Stimulated activated CD8-positive, alpha-beta memory T cell treated with anti-CD3 and anti-CD28 coated beads, Interleukin-12 subunit alpha, Interleukin-12 subunit beta, amount 100 ng/mL, for 24 hours (primary cell): ENCODE results near the gene SYT1.

ENCODE experiments used
- DNase-seq: peaks from one replicate; pipeline ENCODE4 v3.0.0-alpha.2; 2020; ENCODE audit errors: extremely low read depth

The SYT1 gene

DNA sequence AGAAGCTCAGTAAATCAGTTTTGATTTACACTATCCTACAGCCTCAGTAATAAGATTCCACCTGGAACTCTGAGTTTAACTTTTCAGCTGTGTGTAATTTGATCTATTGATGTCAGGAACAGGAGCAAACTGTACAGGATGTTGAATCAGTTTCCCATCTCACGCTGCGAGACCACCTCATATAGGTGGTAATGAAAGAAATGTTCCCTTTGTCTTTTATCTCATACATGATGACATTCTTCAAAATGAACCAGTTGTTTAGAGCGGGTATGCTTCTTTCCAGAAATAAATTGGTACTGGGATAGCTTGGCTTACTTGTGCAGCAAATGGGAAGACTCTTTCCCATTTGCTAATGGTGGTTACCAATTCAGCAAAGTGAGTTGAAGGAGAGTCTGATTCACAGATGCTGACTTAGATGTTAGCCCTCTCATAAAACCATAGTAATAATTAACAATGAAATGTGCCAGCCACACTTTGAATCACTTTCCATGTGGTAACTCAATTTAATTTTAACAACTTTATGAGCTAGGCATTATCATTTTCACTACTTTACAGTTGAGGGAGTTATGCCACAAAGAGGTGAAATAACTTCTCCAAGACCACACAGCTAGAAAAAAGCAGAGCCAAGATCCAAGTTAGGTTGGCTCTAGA lies 574.7 kb downstream of the SYT1 start:
- no peak for DNase-seq

DNA sequence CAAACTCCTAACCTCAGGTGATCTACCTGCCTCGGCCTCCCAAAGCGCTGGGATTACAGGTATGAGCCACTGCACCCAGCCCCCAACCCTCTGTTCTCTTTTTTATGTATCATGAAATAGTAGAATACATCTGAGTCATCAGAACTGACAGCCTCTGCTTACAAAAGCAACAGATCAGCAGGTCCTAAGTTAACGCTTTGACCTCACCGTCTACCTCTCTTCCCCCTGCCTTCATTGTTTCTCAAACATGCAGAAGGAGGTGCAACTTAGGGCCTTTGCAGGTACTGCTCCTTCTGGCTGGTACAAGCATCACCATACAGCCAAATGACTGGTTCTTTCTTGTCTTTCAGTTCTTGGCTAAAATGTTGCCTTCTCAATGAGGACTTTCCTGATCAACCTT lies 577.0 kb downstream of the SYT1 start:
- DNase-seq, result no peak

- DNase-seq, result no peak
Measured at GRCh38 chr12:79442396-79442795, 577.8 kb downstream of the SYT1 start.

GRCh38 chr12:79444089-79444488 lies 579.5 kb downstream of the SYT1 start:
- DNase-seq, result no peak

DNA sequence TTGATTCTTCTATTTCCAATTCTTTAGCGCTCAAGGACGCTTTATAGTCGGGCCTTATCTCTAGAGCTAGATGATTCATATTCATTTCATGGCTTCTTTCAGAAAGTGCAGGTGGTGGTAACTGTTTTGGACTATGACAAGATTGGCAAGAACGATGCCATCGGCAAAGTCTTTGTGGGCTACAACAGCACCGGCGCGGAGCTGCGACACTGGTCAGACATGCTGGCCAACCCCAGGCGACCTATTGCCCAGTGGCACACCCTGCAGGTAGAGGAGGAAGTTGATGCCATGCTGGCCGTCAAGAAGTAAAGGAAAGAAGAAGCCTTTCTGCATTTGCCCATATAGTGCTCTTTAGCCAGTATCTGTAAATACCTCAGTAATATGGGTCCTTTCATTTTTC lies 584.2 kb downstream of the SYT1 start:
- no peak for DNase-seq

DNA sequence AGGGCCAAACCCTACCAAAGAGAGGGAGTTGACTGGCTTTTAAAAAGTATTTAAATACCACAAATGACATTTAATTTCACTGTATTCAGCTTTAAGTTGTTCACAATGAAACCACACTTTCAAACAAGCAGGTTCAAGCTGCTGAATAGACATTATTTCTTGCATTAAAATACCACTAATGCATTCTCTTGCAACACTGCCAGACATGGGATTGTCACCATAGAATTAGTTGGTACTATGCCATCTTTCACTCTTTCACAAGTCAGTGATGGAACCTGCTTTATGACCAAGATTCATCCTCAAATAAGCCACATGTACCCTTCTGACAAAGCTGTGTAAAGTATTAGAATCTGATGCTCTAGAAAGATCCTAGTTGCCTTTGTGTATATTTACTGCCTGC lies 586.8 kb downstream of the SYT1 start:
- DNase-seq, result no peak

- no peak for DNase-seq
Measured at GRCh38 chr12:79451978-79452377, 587.4 kb downstream of the SYT1 start.

DNA sequence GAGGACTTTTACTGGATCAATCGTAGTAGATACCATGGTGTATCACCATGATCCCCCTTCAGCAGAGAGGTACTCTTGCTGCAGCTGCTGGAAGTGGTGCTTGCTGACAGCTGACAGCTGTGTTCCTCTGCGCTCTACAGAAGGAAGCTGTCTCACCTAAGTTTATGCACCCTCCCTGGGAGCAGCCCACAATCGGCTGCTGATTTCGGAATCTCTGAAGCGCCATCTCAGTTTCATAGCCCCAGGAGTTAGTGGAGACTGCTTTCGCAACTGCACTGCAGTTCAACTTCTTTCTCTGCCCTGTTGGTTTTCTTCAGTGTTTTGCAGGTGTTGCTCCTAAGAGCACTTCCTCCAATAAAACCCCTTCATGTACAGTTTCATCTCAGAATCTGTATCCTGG lies 588.3 kb downstream of the SYT1 start:
- no peak for DNase-seq

GRCh38 chr12:79453820-79454219 lies 589.2 kb downstream of the SYT1 start:
- no peak for DNase-seq

- no peak for DNase-seq
Measured at GRCh38 chr12:79454338-79454843, 589.8 kb downstream of the SYT1 start.

DNA sequence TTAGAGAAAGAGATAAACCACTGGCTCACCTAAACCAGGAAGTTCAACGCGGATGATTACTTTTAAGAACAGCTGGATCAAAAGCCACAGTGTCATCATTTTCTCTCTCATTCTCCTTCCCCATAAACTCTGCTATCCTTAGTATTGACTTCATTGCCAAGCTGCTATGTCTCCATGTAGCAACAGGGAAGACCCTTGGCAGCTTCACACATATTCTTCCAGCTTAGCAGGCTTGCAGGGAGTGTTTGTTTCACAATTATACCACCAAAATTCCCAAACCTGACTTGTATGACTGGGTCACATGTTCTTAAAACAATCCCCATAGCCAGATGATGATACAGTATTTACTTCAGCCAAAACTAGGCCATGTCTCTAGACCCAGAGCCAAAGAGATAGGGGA lies 590.7 kb downstream of the SYT1 start:
- DNase-seq, result no peak

GRCh38 chr12:79482323-79482722 lies 617.7 kb downstream of the SYT1 start:
- no peak for DNase-seq

GRCh38 chr12:79482921-79483320 lies 618.3 kb downstream of the SYT1 start:
- DNase-seq, result no peak

- DNase-seq, result no peak
Measured at GRCh38 chr12:79486154-79486553, 621.6 kb downstream of the SYT1 start.

DNA sequence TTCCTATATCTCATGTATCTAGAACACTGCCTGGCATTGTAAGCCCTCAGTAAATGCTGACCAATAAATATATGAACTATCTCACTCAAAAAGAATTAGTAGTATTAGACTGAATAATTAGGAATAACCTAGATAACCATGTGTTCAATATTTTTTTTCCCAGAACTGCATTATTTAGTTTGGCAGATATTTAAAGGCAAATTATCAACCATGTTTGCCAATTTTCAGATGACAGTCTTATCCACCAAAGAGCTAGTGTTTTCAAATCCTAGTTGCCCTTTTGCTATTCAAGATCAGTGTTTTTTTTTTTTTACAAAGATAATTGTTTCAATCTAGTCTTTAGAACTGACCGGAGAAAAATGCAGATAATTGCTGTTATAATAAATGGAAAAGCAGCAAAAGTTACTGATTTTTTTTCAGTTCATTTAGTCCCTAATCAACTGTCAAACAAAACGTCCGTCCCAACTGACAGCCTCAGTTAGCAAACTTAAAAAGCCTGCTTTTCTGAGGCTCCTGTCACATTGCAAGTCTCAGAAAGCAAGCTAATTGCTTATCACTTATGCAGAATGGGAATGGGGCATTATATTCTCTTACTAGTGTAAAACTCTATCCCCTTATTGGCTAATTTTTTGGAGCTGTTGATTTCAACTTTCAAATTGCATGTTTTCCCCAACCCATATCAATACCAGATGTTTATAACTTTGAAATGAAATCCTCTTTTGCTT lies 623.0 kb downstream of the SYT1 start:
- DNase-seq, result no peak
